GDM1 (cell line): ENCODE data around the gene CHST3.
"Not testable (repeated sequence)": the region's sequence is repeated elsewhere in the genome, so short reads cannot be mapped to it uniquely, and the experiment has no call there.

Experiments
- DNase-seq: peaks from one replicate; lab custom pipeline; 2025; lab: John Stamatoyannopoulos, UW

Gene CHST3

GRCh38 chr10:71964098-71964742 lies at the start of gene CHST3:
CHST3 (plus strand) TSS chr10:71964395; CDS start chr10:72005843, 41,448 bp downstream.
- no peak for DNase-seq

GRCh38 chr10:71916827-71917226 lies 47.4 kb upstream of the CHST3 start:
- DNase-seq, result no peak

- DNase-seq, result no peak
Observed at GRCh38 chr10:71918992-71919391, 45.2 kb upstream of the CHST3 start.

GRCh38 chr10:71919956-71920539 lies 44.1 kb upstream of the CHST3 start:
- DNase-seq, result not testable (repeated sequence)

GRCh38 chr10:71920540-71921323 lies 43.5 kb upstream of the CHST3 start:
- DNase-seq, result no peak

- no peak for DNase-seq
Observed at GRCh38 chr10:71921324-71922027, 42.7 kb upstream of the CHST3 start.

GRCh38 chr10:71923138-71923692 lies 41.0 kb upstream of the CHST3 start:
- no peak for DNase-seq

- DNase-seq, result no peak
Observed at GRCh38 chr10:71924771-71925170, 39.4 kb upstream of the CHST3 start.

- no peak for DNase-seq
Observed at GRCh38 chr10:71927159-71927558, 37.0 kb upstream of the CHST3 start.

GRCh38 chr10:71927776-71928592 lies 36.2 kb upstream of the CHST3 start:
- no peak for DNase-seq

GRCh38 chr10:71931295-71931694 lies 32.9 kb upstream of the CHST3 start:
- no peak for DNase-seq

GRCh38 chr10:71933651-71934050 lies 30.5 kb upstream of the CHST3 start:
- no peak for DNase-seq

GRCh38 chr10:71938211-71938610 lies 26.0 kb upstream of the CHST3 start:
- no peak for DNase-seq

GRCh38 chr10:71939304-71939703 lies 24.9 kb upstream of the CHST3 start:
- DNase-seq, result no peak

- DNase-seq, result no peak
Observed at GRCh38 chr10:71939861-71940474, 24.2 kb upstream of the CHST3 start.

GRCh38 chr10:71940752-71941151 lies 23.4 kb upstream of the CHST3 start:
- DNase-seq, result no peak

GRCh38 chr10:71941318-71941717 lies 22.9 kb upstream of the CHST3 start:
- DNase-seq, result no peak

GRCh38 chr10:71945819-71946474 lies 18.2 kb upstream of the CHST3 start:
- DNase-seq, result no peak

- no peak for DNase-seq
Observed at GRCh38 chr10:71946700-71947099, 17.5 kb upstream of the CHST3 start.

GRCh38 chr10:71948496-71949067 lies 15.6 kb upstream of the CHST3 start:
- no peak for DNase-seq
